Heart left ventricle (tissue), 16 donors: ENCODE data around the gene RPP40. TPM values are rescaled to one million over a fixed set of nuclear protein-coding genes. Genes with fewer than 3 reads are reported as not detected.

Source experiments
- ATAC-seq, 4 donors: fragments of 200-7000 bp; cut with Tn5 transposase; one replicate each; pipeline ENCODE4 v1.9.1; 2020 to 2022; ENCODE audit warnings: moderate library complexity in 4 of 4, mild to moderate bottlenecking in 3 of 4, moderate number of reproducible peaks in 1 of 4
- DNase-seq, 5 donors: peaks; one replicate each; pipeline ENCODE4 v3.0.0-alpha.2; 2020
- H3K27ac ChIP-seq, 12 donors: fragments of 200-600 bp; sonication (generic) in 4 of 12; one replicate each; pipeline versions ENCODE4 v1.5.0 to v1.8.0; 2016 to 2022; ENCODE audit warnings: mild to moderate bottlenecking in 2 of 12
- H3K27me3 ChIP-seq, 9 donors: fragments of 200-600 bp; sonication (generic) in 2 of 9; one replicate each; pipeline versions ENCODE4 v1.5.1 to v1.8.0; 2016 to 2022; ENCODE audit warnings: mild to moderate bottlenecking in 3 of 9
- H3K36me3 ChIP-seq, 9 donors: fragments of 200-600 bp; sonication (generic) in 2 of 9; one replicate each; pipeline versions ENCODE4 v1.5.0 to v1.8.0; 2018 to 2022; ENCODE audit warnings: mild to moderate bottlenecking in 2 of 9
- H3K4me1 ChIP-seq, 12 donors: fragments of 200-600 bp; sonication (generic) in 4 of 12; one replicate each; pipeline versions ENCODE4 v1.5.0 to v1.8.0; 2016 to 2022; ENCODE audit warnings: mild to moderate bottlenecking in 3 of 12
- H3K4me3 ChIP-seq, 12 donors: fragments of 200-600 bp; sonication (generic) in 4 of 12; one replicate each; pipeline versions ENCODE4 v1.5.0 to v1.8.0; 2017 to 2022; ENCODE audit warnings: mild to moderate bottlenecking in 9 of 12, moderate library complexity in 4 of 12
- H3K9me3 ChIP-seq, 12 donors: fragments of 200-600 bp; sonication (generic) in 4 of 12; one replicate each; pipeline versions ENCODE4 v1.5.0 to v1.8.0; 2016 to 2022; ENCODE audit warnings: mild to moderate bottlenecking in 1 of 12
- POLR2A ChIP-seq, 2 donors: fragments of 450-650 bp; IDR thresholded peaks; one replicate each; pipeline ENCODE4 v1.6.1; 2017; ENCODE audit warnings: antibody characterized with exemption in 2 of 2, mild to moderate bottlenecking in 2 of 2, moderate library complexity in 2 of 2
- WGBS, 4 donors: extraction: QIAGEN DNeasy Blood & Tissue Kit in 2 of 4; methylation state at CpG; one replicate each; pipeline versions ENCODE4 v1.1.5 to v1.1.7; 2013 to 2018; 5-methylcytosine and 5-hydroxymethylcytosine counted together
- intact Hi-C, 10 donors: fragments of 100-400 bp; cut with DNase I; formaldehyde crosslinking; loops; one replicate each; pipeline versions ENCODE4 v1.11.1 to v1.14.2; 2022
- polyA plus RNA-seq, 2 donors: library from polyadenylated mRNA; stranded (reverse); fragments of 200-250 nt; gene quantifications; one replicate each; pipeline ENCODE4 v1.2.3, GENCODE V29; 2013
- total RNA-seq, 9 donors: library from RNA; depleted of rRNA in 2 of 9; stranded (reverse); fragments of >200 nt in 2 of 9; fragmentation: NEBNext Ultra II Directional in 3 of 9; extraction: Animal tissue kit (Norgen Biotek cat#: 25700) in 3 of 9; gene quantifications; one replicate each; pipeline versions ENCODE4 v1.1.0 to v1.2.4, GENCODE V29; 2016 to 2023
- TF ChIP-seq, protein P1 (sequence below), 12 donors: fragments of 200-600 bp; sonication (generic) in 4 of 12; IDR thresholded peaks; one replicate each; pipeline versions ENCODE4 v1.5.0 to v1.8.0; 2018 to 2022; ENCODE audit warnings: antibody characterized with exemption in 12 of 12, mild to moderate bottlenecking in 5 of 12
- donor health status: ischemic (EF 13 %, LVEDD 7.1; RV severe dilation, severe dysfunction).
- donor health status: healthy with polysubstance abuse.
- donor health status: DM: no; HTN: yes; CAD: no.
- donor health status: DM: no; HTN: no; CAD: no.
- donor health status: ischemic (EF 25% LVEDD 6.9; RV normal size, moderate dysfunction).
- donor health status: ischemic (EF 25% LVEDD 5.7; RV mildly dilated, moderate dysfunction).
- donor health status: healthy.
- donor health status: DM: yes; HTN: yes; CAD: no.
- donor health status: ischemic (EF 35%, LVEDD 5.7; RV mildly dilated, moderate dysfunction).
- donor health status: nonischemic (EF 11% LVEDD 7.7; RV severe dilation, severe dysfunction).
- donor health status: DM: yes; HTN: yes; CAD: no.
- donor health status: PGD.
- donor health status: ischemic (EF 29% LVEDD 5.4; RV normal size, mild dysfunction).
- donor health status: nonischemic (EF 23%, LVEDD 6.1; RV moderate dilation, normal function).

RPP40 gene
- total and polyA plus RNA-seq, 11 donors, result 1.8 to 13.7 (median 3.6) TPM

DNA sequence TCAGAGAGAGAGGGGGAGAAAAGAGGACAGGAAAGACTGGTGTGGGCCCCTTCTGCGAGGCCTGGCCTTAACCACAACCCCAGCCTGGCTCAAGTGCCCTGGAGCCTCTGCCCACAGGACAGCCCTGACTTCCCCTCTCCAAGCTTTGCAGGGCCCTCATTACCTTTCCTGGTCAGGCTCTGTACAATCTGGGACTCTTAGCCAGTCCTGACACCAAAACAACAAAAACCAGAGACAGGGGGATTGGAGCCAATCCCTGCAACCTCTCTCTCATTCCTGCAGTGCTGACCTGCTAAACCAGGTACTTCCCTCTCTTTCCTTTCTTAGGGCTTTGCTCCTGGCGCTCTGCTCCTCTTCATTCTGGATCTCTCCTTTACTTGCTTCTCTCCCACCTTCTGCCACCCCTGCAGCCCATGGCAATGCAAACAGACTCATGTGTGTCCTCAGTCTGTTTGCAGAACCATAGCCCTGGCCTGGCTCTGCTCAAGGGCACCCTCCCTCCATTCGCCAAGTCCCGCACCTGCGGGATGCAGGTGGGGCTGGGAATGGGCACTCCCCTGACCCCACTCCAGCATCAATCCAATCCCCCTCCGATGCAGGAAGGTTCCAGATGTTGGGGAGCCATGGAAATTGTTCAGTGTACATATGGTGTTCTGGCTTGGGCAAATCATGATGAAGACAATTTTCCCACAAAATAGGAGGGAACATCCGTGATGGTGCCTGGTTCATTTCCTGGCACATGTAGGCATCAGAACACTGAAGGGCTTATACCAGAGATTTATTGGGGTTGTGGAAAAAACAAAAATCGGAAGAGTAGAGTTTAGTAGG, 38.1 kb downstream of the RPP40 start:
- H3K4me3 ChIP-seq, result no peak overlapping the region
- no peak for ATAC-seq
- 89 to 94% (median 91%) methylated on average over 8 of the region's 8 CpGs for WGBS, 4 donors
- no peaks in the 10 kb centered on the region for H3K27me3 ChIP-seq
- H3K9me3 ChIP-seq, result no peaks in the 10 kb centered on the region
- no peaks in the 10 kb centered on the region for H3K4me1 ChIP-seq
- no peak overlapping the region for H3K27ac ChIP-seq
- no peak for DNase-seq
- TF ChIP-seq, protein P1, sequence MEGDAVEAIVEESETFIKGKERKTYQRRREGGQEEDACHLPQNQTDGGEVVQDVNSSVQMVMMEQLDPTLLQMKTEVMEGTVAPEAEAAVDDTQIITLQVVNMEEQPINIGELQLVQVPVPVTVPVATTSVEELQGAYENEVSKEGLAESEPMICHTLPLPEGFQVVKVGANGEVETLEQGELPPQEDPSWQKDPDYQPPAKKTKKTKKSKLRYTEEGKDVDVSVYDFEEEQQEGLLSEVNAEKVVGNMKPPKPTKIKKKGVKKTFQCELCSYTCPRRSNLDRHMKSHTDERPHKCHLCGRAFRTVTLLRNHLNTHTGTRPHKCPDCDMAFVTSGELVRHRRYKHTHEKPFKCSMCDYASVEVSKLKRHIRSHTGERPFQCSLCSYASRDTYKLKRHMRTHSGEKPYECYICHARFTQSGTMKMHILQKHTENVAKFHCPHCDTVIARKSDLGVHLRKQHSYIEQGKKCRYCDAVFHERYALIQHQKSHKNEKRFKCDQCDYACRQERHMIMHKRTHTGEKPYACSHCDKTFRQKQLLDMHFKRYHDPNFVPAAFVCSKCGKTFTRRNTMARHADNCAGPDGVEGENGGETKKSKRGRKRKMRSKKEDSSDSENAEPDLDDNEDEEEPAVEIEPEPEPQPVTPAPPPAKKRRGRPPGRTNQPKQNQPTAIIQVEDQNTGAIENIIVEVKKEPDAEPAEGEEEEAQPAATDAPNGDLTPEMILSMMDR (IDR thresholded peaks at IDR 0.05), result no peak
- TF ChIP-seq POLR2A (IDR thresholded peaks at IDR 0.05), result no peak
- H3K36me3 ChIP-seq, result no peaks in the 10 kb centered on the region
- intact Hi-C loops, result no loop called here

DNA sequence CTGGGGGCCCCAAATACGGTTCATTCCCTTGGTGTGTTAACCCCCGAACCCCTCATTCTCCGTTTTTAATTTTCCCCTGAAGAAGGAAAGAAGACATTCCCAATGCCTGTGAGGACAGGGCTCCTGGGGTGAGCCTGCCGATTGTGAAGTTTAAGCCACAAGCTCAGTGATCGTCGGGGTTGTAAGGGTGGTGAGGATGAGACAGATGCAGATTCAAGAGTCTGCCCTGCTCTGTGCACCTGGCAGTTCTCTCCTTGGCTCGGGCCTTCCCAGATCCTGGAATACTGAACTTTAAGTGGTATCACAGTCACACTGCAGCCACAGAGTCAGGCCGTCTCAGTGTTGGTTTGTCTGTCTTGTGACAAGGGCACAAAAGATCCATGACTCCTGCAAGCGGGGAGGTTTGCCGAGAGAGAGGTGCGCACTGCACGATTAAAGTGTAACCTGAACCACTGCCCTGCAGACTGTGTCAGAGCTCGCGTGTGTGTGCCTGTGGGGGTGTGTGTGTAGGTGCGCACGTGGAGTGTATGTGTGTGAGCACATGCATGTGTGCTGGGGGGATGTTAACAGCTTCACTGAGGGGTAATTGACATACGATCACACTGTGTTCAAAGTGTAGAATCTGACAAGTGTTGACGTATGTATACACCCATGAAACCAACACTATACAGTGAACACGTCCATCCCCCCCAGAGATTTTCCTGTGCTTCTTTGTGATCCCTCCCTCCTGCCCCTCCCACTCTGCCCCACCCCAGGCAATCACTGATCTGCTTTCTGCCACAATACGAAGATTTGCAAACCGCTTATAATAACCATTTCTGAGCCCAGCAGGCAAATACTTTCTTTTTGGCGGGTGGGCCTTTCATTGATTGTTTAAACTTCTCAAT, 38.9 kb downstream of the RPP40 start:
- 78 to 86% (median 82%) methylated on average over 21 to 22 of the region's 22 CpGs for WGBS, 4 donors
- Histone ChIP-seq H3K27ac (no peak overlapping the region), H3K4me1 (no peaks in the 10 kb centered on the region), H3K4me3 (no peak overlapping the region), H3K36me3 (no peaks in the 10 kb centered on the region), H3K9me3 (no peaks in the 10 kb centered on the region), H3K27me3 (no peaks in the 10 kb centered on the region)
- intact Hi-C loops, result no loop called here
- DNase-seq (no peak), ATAC-seq (no peak)
- no peak for TF ChIP-seq POLR2A (IDR thresholded peaks at IDR 0.05)
- TF ChIP-seq, protein P1 (IDR thresholded peaks at IDR 0.05), result no peak

DNA sequence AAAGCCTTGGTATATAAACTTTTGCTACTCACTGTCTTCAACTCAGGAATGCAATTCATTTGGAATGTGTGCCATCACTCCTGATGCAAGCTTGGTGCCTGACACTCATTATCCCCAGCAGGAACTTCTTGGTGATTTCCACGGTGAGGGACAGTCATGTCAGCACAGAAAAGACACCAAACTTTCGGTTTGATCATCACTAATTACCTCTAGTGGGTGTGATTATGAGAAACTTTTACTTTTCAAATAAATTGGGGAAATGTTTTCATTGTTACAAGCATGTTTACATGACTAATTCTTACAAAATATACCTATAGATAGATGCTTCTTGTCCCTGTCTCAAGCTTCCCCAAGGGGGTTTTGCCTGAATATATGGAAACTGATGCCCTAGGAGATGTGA, 40.9 kb downstream of the RPP40 start:
- no peak overlapping the region for H3K4me3 ChIP-seq
- 68 to 82% (median 75%) methylated on average over 2 of the region's 2 CpGs for WGBS, 4 donors
- no peaks in the 10 kb centered on the region for H3K27me3 ChIP-seq
- no peaks in the 10 kb centered on the region for H3K36me3 ChIP-seq
- no peak overlapping the region for H3K27ac ChIP-seq
- no peak for ATAC-seq
- intact Hi-C loops, result no loop called here
- no peaks in the 10 kb centered on the region for H3K9me3 ChIP-seq
- TF ChIP-seq POLR2A (IDR thresholded peaks at IDR 0.05), result no peak
- TF ChIP-seq, protein P1 (IDR thresholded peaks at IDR 0.05), result no peak
- no peaks in the 10 kb centered on the region for H3K4me1 ChIP-seq
- no peak for DNase-seq
